Measurements from ENCODE around the gene PIM3. TPM values are rescaled to one million over a fixed set of nuclear protein-coding genes. Genes with fewer than 3 reads are reported as not detected.

The PIM3 gene
- total and polyA plus RNA-seq, 2 of the 8 experiments (the other 6 are each of a cell fraction or from before 2014, with no cell fraction given), result 22.6 to 30.0 TPM

- TF ChIP-seq CHD7 (IDR thresholded peaks at IDR 0.05; ENCODE audit: insufficient replicate concordance, low read length) (no peak), EP300 (IDR thresholded peaks at IDR 0.05; ENCODE audit: borderline replicate concordance in 1 of 2, low read depth in 2 of 2, low read length in 2 of 2) (no peak), SIRT6 (IDR thresholded peaks at IDR 0.05; ENCODE audit: low read length) (no peak), JUN (IDR thresholded peaks at IDR 0.05; ENCODE audit: low read depth, low read length) (no peak), SP1 (IDR thresholded peaks at IDR 0.05; ENCODE audit: low read depth, low read length) (no peak), CTBP2 (IDR thresholded peaks at IDR 0.05; ENCODE audit: borderline replicate concordance, insufficient read depth, insufficient read length, low read length) (no peak), CHD2 (IDR thresholded peaks at IDR 0.05; ENCODE audit: low read length) (no peak), KDM1A (IDR thresholded peaks at IDR 0.05; ENCODE audit: borderline replicate concordance, low read length) (no peak), RXRA (IDR thresholded peaks at IDR 0.05; ENCODE audit: insufficient read depth, low read depth, low read length) (no peak)
Observed at GRCh38 chr22:49971232-49972162, 10.9 kb downstream of the PIM3 start (continued).

Data from H1 (cell line).